Epidermal melanocyte (primary cell): ENCODE data around the gene TYRO3.
"Not testable (repeated sequence)": the region's sequence is repeated elsewhere in the genome, so short reads cannot be mapped to it uniquely, and the experiment has no call there.

ENCODE experiments used
- DNase-seq: peaks from one replicate; pipeline ENCODE4 v3.0.0; 2011; ENCODE audit warnings: low spot score; ENCODE audit not compliant: insufficient read length

TYRO3 gene

DNA sequence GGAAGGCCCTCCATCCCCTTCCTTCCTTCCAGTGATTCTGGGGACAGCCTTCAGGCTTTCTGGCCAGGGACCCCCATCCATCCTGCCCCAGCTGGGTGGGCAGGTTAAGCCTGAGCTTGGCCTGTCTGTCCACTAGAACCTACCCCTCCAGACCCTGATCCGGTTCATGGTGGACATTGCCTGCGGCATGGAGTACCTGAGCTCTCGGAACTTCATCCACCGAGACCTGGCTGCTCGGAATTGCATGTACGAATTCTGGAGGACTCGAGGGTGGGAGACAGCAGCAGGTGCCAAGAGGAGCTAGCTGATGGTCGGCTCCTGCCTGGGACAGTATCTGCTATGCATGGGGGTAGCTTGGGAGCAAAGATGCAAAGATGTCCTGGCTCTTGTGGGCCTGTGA lies 13.9 kb downstream of the TYRO3 start:
- no peak for DNase-seq

DNA sequence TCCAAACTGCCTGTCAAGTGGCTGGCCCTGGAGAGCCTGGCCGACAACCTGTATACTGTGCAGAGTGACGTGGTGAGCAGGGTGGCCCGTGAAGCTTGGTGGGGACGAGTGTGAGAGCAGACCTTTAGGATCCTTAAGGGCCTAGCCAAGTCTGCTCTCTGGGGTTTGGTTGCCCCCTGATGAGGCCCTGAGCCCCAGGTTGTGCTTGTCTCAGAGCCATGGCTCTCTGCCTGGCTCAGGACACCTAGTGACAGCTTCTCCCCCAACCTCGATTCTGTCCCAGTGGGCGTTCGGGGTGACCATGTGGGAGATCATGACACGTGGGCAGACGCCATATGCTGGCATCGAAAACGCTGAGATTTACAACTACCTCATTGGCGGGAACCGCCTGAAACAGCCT lies 14.4 kb downstream of the TYRO3 start:
- DNase-seq = no peak

DNA sequence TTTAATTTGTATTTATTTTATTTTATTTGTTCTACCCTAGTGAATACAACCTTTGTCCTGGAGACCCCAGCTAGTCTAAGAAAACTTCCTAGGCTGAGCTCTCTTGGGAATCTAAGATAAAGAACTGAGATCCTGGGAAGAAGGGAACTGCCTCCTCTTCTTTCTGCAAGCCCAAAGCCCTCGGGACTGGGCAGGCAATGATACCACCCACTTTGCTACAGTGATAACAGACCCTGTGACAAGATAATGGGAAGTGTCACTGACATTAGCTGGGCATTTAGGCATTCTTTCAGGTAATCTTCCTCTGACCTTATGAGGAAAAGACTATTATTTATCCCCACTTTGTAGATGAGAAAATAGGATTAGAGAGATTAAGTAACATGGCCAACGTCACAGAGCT lies 15.1 kb downstream of the TYRO3 start:
- no peak for DNase-seq

DNA sequence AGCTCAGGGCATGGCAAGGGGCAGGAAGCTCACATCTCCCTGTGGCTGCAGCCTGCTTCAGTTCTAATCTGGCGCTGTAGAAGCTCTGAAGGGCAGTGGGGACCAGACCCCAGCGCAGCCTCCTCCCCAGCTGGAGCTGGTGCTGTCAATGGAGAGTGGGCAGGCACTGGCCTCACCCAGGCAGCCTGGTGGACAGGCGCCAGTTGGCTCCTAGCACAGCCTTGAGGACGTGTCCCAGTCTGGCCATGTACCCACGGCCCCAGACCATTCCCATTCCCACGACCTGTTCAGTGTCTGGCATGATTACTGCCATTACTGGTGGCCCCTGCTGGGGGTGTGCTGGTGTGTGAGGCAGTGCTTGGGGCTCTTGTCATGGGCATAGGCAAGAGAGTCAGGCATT lies 16.3 kb downstream of the TYRO3 start:
- DNase-seq = no peak

DNA sequence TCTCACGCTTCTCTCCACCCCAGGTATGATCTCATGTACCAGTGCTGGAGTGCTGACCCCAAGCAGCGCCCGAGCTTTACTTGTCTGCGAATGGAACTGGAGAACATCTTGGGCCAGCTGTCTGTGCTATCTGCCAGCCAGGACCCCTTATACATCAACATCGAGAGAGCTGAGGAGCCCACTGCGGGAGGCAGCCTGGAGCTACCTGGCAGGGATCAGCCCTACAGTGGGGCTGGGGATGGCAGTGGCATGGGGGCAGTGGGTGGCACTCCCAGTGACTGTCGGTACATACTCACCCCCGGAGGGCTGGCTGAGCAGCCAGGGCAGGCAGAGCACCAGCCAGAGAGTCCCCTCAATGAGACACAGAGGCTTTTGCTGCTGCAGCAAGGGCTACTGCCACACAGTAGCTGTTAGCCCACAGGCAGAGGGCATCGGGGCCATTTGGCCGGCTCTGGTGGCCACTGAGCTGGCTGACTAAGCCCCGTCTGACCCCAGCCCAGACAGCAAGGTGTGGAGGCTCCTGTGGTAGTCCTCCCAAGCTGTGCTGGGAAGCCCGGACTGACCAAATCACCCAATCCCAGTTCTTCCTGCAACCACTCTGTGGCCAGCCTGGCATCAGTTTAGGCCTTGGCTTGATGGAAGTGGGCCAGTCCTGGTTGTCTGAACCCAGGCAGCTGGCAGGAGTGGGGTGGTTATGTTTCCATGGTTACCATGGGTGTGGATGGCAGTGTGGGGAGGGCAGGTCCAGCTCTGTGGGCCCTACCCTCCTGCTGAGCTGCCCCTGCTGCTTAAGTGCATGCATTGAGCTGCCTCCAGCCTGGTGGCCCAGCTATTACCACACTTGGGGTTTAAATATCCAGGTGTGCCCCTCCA lies 19.1 kb downstream of the TYRO3 start:
- no peak for DNase-seq

DNA sequence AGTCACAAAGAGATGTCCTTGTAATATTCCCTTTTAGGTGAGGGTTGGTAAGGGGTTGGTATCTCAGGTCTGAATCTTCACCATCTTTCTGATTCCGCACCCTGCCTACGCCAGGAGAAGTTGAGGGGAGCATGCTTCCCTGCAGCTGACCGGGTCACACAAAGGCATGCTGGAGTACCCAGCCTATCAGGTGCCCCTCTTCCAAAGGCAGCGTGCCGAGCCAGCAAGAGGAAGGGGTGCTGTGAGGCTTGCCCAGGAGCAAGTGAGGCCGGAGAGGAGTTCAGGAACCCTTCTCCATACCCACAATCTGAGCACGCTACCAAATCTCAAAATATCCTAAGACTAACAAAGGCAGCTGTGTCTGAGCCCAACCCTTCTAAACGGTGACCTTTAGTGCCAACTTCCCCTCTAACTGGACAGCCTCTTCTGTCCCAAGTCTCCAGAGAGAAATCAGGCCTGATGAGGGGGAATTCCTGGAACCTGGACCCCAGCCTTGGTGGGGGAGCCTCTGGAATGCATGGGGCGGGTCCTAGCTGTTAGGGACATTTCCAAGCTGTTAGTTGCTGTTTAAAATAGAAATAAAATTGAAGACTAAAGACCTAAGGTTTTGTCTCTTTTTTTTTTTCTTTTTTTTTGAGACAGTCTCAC lies 19.8 kb downstream of the TYRO3 start:
- DNase-seq = no peak

DNA sequence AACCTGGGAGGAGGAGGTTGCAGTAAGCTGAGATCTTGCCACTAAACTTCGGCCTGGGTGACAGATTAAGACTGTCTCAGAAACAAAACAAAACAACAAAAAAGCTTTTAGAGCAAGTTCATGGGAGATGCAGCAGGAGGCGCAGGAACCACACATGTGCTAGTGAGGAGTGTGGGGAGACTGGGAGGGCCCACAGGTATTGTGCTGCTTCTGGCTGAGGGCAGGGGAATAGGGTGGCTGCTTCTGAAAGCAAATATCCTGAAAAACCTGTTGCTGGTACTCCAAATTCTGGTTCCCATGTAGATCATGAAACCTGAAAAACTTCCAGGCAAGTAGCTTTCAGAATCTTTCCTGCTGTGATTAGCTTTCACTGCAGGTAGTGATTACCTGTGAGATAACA lies 22.1 kb downstream of the TYRO3 start:
- DNase-seq = no peak

DNA sequence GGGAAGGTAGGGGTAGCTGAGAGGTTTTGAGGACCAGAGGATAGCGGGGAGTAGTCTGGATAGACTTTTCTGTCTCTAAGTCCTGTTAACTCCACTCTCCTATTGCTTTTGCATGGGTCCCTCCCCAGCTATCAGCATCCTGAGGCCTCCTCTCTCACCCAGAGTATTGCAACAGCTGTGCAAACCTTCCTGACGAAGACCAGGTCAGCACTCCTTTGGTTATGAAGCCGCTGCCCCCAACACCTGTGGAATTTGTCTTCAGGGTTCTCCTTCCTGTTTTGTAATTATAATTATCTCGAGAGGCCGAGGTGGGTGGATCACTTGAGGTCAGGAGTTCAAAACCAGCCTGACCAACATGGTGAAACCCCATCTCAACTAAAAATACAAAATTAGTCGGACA lies 24.8 kb downstream of the TYRO3 start:
- DNase-seq = no peak

DNA sequence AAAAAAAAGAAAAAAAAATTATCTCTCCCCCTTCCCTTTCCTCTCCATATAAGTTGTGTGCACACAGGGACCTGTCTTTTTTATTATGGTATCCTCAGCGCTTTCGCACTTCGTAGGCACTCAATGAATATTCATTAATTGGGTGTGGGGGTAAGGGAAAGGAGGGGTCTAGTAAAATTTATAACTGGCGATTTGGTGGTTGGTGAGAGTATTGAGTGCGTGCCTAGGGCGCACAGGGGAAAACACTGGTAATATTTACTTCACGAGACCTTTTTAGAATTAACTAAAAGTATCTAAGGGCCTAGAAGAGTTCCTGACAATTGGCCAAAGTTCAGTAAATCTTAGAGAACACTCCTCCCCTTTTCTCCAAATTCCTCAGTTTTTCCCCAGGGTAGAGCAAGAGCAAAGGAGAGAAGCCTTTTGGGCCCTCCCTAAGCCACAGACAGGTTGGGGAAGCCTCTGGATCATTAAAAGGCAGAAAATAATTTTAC lies 25.7 kb downstream of the TYRO3 start:
- DNase-seq = no peak

DNA sequence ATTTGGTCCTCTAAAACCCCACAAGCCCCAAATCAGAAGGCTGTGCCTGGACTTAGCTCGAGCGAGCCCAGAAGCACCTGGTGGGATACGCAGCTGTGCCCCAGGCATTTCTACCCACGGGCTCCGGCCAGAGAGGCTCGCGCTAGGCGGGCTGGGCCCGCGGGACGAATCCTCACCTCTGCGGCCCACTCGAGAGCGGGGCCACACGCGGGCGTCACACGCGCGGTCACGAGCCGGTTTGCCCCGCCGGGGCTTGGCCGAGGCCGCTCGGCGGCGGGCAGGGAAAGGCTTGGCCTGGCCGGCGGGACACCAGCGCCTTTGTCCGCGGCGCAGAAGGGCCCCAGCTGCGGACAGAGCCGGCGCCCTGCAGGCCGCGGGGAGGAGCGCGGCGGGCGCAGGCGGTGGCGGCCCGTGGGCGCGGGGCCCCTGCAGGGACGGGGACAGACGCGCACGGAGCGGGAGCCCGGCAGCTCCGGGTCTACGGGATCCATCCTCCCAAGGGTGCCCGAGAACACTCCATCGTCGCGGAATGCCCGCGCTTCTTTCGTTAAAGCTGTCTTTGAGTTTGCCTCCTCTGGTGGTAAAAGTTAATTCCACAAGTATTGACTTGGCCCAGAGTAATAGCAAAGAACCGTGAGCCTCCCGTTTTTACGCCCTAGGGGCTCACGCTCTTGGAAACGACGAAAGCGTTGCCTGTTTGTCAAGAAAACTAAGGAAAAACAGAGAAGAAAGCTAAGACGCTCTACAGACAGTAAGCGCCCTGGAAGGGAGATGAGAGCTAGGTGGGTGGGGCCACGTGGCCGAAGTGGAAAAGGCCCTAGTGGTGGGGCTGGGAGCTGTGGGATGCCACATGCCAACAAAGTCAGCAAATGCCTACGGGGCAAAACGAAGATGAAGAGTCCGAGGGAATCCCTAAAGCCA lies 26.4 kb downstream of the TYRO3 start:
- DNase-seq = no peak

DNA sequence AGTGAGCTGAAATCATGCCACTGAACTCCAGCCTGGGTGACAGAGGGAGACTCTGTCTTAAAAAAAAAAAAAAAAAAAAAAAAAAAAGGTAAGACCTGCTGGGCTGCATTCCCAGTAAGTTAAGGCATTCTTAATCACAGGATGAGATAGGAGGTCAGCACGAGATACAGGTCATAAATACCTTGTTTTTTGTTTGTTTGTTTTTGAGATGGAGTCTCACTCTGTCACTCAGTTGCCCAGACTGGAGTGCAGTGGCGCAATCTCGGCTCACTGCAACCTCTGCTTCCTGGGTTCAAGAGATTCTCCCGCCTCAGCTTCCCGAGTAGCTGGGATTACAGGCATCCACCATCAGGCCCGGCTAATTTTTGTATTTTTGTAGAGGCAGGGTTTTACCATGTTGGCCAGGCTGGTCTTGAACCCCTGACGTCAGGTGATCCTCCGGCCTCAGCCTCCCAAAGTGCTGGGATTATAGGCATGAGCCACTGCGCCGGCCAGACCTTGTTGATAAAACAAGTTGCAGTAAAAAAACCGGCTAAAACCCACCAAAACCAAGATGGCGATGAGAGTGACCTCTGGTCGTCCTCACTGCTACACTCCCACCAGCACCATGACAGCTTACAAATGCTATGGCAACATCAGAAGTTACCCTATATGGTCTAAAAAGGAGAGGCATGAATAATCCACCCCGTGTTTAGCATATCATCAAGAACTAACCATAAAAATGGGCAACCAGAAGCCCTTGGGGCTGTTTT lies 27.7 kb downstream of the TYRO3 start:
- DNase-seq = not testable (repeated sequence)

DNA sequence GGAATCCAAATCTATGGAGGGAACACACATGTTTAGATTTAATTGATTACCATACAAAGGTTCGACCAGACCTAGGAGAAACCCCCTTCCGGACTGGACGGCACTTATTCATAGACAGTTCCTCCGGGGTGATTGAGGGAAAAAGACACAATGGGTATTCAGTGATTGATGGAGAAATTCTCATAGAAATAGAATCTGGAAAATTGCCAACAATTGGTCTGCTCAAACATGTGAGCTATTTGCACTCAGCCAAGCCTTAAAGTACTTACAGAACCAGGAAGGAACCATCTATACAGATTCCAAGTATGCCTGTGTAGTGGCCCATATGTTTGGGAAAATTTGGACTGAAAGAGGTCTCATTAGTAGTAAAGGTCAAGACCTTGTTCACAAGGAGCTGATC lies 30.0 kb downstream of the TYRO3 start:
- DNase-seq = not testable (repeated sequence)

DNA sequence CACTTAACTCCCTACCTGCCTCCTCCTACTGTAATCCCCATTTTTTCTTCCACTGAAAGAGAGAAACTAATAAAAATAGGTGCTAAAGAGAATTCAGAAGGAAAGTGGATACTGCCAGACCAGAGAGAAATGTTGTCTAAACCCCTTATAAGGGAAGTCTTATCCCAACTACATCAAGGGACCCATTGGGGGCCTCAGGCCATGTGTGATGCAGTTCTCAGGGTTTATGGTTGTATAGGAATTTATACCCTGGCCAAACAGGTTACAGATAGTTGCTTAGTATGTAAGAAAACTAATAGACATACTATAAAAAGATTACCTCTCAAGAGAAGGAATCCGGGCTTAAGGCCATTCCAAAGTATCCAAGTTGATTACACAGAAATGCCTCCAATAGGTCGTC lies 30.6 kb downstream of the TYRO3 start:
- not testable (repeated sequence) for DNase-seq

DNA sequence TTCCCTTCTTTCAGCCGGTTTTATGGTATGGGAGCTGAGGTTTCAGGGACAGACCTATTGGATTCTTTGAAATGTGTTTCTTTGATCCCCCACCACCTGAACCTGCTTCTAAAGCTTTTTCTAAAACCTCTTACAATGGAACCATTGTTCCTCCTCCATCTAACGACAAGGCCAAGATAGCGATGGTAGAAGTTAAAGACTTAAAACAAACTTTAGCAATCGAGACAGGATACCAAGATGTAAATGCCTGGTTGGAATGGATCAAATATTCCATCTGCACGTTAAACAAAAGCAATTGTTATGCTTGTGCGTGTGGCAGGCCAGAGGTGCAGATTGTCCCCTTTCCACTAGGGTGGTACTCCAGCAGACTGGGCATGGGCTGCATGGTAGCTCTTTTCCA lies 32.2 kb downstream of the TYRO3 start:
- DNase-seq = not testable (repeated sequence)

DNA sequence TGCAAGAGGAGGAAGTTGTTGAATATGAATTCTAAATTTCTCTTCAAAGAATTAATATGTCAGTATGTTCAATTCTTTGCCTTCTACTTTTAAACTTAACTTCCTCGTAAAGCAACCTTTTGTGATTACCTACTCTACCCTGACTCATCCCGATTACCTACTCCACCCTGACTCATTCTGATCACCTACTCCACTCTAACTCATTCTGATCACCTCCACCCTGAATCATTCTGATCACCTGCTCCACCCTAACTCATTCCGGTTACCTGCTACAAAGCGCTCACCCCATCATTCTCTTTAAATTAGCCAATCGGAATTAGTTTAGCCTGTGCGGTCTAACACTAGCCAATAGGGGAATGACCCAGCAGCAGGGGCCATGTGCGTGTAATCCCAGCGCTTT lies 33.7 kb downstream of the TYRO3 start:
- DNase-seq = not testable (repeated sequence)

DNA sequence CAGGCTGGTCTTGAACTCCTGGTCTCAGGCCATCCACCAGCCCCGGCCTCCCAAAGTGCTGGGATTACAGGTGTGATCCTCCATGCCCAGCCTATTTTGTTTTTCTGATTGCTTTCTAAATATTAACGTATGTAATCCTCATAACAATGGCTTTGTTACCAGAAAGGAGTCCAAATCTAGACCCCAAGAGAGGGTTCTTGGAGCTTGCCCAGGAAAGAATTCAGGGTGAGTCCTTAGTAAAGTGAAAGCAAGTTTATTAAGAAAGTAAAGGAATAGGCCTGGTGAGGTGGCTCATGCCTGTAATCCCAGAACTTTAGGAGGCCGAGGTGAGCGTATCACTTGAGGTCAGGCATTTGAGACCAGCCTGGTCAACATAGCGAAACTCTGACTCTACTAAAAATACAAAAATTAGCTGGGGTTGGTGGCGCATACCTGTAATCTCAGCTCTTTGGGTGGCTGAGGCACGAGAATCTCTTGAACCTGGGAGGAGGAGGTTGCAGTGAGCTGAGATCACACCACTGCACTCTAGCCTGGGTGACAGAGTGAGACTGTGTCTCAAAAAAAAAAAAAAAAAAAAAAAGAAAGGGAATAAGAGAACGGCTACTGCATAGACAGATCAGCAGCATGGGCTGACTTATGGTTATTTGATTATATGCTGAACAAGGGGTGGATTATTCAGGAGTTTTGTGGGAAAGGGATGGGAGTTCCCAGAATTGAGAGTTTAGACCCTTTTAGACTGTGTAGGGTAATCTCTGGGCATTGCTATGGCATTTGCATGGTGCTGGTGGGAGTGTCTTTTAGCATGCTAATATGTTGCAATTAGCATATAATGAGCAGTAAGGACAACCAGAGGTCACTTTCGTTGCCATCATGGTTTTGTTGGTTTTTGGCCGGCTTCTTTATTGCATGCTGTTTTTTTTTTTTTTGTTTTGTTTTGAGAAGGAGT lies 36.1 kb downstream of the TYRO3 start:
- DNase-seq = no peak

DNA sequence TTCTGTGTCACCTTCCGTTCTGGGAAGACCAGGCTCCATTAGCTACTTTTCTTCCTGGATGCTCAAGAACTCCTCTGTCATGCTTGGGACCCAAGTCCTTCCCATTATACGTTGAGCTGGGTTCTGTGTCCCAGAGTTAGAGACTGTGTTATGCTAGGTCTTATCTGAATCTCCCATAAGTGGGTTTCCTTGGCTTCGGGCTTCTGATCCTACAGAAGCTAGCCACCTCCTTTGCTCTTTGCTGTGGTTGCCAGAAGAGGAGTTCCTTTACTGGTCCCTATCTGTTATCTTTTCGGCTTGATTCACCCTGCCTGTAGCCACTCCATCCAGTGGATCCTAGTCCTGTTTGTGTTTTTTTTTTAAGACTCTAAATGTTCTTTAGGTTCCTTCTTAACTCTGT lies 38.0 kb downstream of the TYRO3 start:
- DNase-seq = no peak

DNA sequence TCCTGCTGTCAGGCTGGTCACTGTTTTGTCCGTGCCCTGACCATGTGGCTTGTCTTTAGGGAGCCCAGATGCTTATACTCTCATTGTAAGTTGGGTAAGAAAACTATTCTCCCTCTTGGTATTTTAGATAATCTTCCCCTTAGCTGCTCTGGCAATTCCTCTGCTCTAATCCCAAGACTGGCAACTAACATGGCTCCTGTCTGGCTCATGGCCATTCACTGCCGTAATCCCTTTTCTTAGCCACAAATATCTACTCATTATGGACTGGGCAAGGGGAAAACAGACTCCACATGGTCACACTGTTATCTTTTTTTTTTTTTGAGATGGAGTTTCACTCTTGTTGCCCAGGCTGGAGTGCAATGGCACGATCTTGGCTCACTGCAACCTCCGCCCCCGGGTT lies 38.8 kb downstream of the TYRO3 start:
- no peak for DNase-seq

DNA sequence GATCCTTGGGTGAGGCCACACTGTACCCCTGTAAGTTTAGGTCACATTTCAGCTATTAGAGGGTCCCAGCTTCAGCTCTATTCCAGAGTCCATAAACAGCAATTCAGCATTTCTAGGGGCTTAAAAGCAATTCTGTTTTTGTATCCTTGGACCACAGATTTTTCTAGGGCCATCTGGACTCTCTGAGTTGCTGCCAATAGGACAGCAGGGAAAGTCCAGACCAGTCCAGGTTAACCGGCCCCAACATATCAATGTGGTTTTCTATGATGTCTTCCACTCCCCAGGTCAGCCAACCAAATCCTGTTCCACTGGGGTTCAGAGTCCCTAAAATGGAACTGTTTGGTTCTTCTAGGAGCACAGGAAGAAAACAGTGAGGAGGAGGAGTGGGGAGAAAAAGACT lies 40.0 kb downstream of the TYRO3 start:
- no peak for DNase-seq

DNA sequence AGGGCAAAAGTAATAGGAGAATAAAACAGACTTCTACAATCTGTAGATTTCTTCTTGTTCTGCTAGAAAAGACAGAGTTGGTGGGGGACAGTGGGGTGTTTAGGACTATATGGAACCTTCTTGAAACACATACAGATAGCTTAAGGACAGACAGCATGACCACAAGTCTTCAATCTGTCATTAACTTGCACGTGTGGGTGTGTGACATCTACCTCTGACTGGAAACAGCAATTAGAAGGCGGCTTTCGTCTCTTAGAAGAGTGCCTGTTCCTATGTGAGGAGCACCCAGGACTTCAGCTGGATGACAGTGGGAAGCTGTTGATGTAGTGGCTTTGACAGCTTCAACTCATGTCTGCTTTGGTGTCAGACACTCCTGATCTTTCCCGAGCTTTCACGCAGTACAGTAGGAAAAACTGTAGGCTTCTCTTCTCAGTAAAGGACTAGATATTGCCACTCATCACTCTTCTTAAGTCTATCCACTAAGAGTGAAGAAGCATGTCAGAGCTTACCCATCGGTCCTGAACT lies 44.5 kb downstream of the TYRO3 start:
- DNase-seq = no peak
